ENCODE data around the gene KAZN. TPM values are rescaled to one million over a fixed set of nuclear protein-coding genes. Genes with fewer than 3 reads are reported as not detected.

KAZN gene
- total RNA-seq, 4 donors from 2014 or later = 0.77 to 12.3 (median 4.9) TPM

GRCh38 chr1:14773396-14774025 is 175.0 kb downstream of the KAZN start:
- no peak overlapping the region for H3K27ac ChIP-seq
- no peaks in the 10 kb centered on the region for H3K9me3 ChIP-seq
- no peak overlapping the region for H3K4me3 ChIP-seq
- no peak for DNase-seq
- no peaks in the 10 kb centered on the region for H3K4me1 ChIP-seq
- H3K36me3 ChIP-seq = no peaks in the 10 kb centered on the region
- intact Hi-C loops (cut with DNase I; ENCODE audit: low total_unique reads) = no loop called here
- no peaks in the 10 kb centered on the region for H3K27me3 ChIP-seq
- TF ChIP-seq CTCF (IDR thresholded peaks at IDR 0.05) = no peak
- no peak for TF ChIP-seq POLR2A (IDR thresholded peaks at IDR 0.05)

GRCh38 chr1:14774225-14774624 is 175.7 kb downstream of the KAZN start:
- H3K36me3 ChIP-seq = no peaks in the 10 kb centered on the region
- no peaks in the 10 kb centered on the region for H3K9me3 ChIP-seq
- H3K27ac ChIP-seq = no peak overlapping the region
- no peaks in the 10 kb centered on the region for H3K27me3 ChIP-seq
- DNase-seq = no peak
- TF ChIP-seq CTCF (IDR thresholded peaks at IDR 0.05) (no peak), POLR2A (IDR thresholded peaks at IDR 0.05) (no peak)
- H3K4me1 ChIP-seq = no peaks in the 10 kb centered on the region
- no peak overlapping the region for H3K4me3 ChIP-seq
- intact Hi-C loops (cut with DNase I; ENCODE audit: low total_unique reads) = no loop called here

- DNase-seq = no peak
- Histone ChIP-seq H3K36me3 (no peaks in the 10 kb centered on the region), H3K27me3 (no peaks in the 10 kb centered on the region), H3K4me1 (no peaks in the 10 kb centered on the region), H3K27ac (no peak overlapping the region), H3K9me3 (no peaks in the 10 kb centered on the region), H3K4me3 (no peak overlapping the region)
- TF ChIP-seq CTCF (IDR thresholded peaks at IDR 0.05) = no peak
- TF ChIP-seq POLR2A (IDR thresholded peaks at IDR 0.05) = no peak
- intact Hi-C loops (cut with DNase I; ENCODE audit: low total_unique reads) = no loop called here
Observed at GRCh38 chr1:14774988-14775387, 176.5 kb downstream of the KAZN start.

GRCh38 chr1:14775434-14775833 is 176.9 kb downstream of the KAZN start:
- Histone ChIP-seq H3K27me3 (no peaks in the 10 kb centered on the region), H3K4me3 (no peak overlapping the region), H3K27ac (no peak overlapping the region), H3K4me1 (no peaks in the 10 kb centered on the region), H3K36me3 (no peaks in the 10 kb centered on the region), H3K9me3 (no peaks in the 10 kb centered on the region)
- TF ChIP-seq POLR2A (IDR thresholded peaks at IDR 0.05) = no peak
- no peak for TF ChIP-seq CTCF (IDR thresholded peaks at IDR 0.05)
- intact Hi-C loops (cut with DNase I; ENCODE audit: low total_unique reads) = no loop called here
- DNase-seq = no peak

GRCh38 chr1:14777516-14778506 is 179.3 kb downstream of the KAZN start:
- intact Hi-C loops (cut with DNase I; ENCODE audit: low total_unique reads) = no loop called here
- Histone ChIP-seq H3K36me3 (no peaks in the 10 kb centered on the region), H3K4me3 (no peak overlapping the region), H3K27ac (no peak overlapping the region), H3K4me1 (no peaks in the 10 kb centered on the region), H3K9me3 (no peaks in the 10 kb centered on the region), H3K27me3 (no peaks in the 10 kb centered on the region)
- TF ChIP-seq CTCF (IDR thresholded peaks at IDR 0.05) (no peak), POLR2A (IDR thresholded peaks at IDR 0.05) (no peak)
- no peak for DNase-seq
